ENCODE data around the gene ALG9.

Gene ALG9

GRCh38 chr11:111765984-111766833 is 105.2 kb downstream of the ALG9 start, which contains the start of gene PPP2R1B:
TSS of gene PPP2R1B (minus strand) at chr11:111766389. CDS start at chr11:111766361, 28 bp downstream.
- peak; percentile 50 to 64 (median 55) for DNase-seq (ENCODE audit: low read depth in 3 of 3)

DNA sequence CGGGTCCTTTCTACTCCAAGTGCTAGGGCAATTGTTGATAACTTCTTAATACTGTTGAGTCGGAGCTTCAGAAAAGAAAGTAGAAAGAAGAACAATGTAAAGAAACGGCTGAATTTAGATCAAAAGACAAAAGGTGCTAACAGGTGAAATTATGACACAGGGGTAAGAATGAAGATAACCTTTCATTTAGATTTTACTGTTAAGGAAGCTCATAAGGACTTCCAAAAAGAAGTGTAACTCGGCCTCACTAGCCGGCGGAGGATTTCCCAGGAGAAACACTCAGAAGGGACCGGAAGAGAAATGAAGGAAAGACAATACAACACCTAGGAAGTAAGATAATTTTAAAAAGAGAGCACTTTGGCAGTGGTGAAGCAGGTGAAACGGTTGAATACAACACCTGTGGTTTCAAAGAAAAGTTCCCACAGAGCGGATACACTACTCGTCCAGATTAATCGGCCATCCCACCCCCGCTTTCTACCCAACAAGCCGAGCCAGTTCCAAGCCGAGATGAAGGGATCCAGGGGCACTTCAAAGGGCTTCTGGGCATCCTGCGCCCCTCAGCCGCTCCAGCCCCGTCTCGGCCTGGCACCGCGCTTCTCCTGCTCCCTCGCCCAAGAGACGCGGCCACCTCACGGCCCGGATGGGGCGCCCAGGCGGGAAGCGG is 105.9 kb downstream of the ALG9 start:
- no peak for DNase-seq (ENCODE audit: low read depth in 3 of 3)

DNA sequence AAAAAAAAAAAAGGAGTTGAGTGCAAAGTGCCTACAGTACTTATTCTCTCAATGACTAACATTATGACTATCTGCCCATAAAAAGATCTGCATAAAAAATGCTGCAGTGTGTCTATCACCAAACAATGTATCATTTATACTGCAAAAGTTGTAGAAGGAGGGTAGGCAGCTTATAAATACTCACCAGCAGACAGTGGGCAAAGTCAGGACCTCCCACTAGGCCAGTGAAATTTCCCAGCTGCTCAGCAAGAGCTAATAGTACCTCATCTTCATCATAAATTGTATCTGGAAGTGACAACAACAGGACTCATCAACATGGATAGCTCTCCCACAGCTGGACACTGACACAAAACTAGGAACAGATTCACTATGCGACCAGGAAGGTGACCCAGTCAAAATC is 106.8 kb downstream of the ALG9 start:
- DNase-seq (ENCODE audit: low read depth in 3 of 3) = no peak

DNA sequence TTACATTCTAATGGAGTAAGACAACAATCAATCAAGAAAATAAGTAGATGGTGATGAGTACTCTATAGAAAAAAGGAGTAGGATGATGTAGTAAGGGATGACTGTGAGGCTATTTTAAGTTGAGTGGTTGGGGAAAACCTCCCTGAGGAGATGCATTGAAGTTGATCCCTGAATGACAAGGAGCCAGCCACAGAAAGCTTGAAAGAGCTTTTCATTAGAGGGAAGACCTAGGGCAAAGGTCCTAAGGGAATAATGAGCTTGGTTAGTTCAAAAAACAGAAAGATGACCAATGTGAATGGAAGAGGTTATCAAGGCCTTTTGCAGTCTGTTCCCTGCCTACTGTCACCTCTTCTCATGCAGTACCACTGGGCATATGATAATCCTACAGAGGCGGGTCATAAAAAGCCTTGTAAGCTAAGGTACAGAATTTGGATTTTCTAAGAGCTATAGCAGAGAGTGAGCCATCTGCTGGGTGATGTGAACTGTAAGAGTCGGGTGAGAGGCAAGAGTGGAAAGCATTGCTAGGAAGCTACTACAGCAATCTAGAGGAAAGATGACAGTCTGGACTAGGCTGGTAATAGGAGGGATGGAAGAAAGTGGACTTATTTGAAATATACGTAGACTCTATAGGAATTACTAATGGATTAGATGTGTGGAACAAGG is 108.3 kb downstream of the ALG9 start:
- DNase-seq (ENCODE audit: low read depth in 3 of 3) = no peak

DNA sequence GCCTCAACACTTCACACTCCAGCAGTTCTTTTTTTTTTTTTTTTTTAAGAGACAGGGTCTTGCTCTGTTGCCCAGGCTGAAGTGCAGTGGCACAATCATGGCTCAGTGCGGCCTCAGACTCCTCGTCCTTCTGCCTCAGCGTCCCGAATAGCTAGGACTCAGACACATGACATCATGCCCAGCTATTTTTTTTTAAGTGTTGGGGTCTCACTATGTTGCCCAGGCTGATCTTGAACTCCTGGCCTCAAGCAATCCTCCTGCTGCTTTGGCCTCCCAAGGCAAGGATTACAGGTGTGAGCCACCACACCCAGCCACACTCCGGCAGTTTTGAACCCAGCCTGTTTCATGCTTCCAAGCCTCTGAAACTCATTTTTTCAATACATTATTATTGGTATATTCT is 108.9 kb downstream of the ALG9 start:
- no peak for DNase-seq (ENCODE audit: low read depth in 3 of 3)

DNA sequence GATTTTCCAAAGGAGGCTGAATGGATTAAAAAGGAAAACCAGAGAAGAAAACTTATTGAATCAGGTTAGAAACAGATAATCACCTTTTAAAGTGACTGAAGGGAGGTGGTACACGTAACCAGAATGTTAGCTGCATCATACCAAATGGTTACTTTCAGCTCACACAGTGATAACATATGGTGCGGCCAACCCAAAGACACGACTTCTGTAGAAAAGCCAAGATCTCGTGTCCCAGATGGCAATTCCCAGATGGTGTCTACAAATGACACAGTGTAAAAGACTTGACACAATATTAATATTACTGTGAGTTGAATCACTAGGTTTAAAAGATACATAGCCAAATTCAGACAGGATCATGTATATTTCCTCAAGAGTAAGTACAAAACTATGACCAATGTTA is 110.3 kb downstream of the ALG9 start:
- DNase-seq (ENCODE audit: low read depth in 3 of 3) = no peak

GRCh38 chr11:111759778-111760407 is 111.5 kb downstream of the ALG9 start:
- no peak for DNase-seq (ENCODE audit: low read depth in 3 of 3)

DNA sequence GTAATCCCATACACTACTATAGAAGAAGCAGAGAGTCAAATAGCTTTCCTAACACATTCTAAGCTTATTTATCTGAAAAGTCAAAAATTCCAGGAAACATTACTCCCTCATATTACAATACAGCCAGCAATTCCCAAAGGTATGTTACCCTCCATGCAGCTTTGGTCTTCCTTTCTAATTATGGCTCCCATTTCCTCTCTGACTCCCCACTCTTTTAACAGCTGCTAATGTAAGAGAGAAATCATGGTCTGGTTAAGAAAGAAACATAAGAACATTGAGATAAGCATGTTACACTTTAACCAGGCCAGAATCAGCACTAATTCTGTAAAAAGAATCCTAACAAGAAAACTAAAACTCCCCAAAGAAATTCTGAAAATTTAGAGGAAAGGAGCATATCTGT is 112.0 kb downstream of the ALG9 start:
- DNase-seq (ENCODE audit: low read depth in 3 of 3) = no peak

DNA sequence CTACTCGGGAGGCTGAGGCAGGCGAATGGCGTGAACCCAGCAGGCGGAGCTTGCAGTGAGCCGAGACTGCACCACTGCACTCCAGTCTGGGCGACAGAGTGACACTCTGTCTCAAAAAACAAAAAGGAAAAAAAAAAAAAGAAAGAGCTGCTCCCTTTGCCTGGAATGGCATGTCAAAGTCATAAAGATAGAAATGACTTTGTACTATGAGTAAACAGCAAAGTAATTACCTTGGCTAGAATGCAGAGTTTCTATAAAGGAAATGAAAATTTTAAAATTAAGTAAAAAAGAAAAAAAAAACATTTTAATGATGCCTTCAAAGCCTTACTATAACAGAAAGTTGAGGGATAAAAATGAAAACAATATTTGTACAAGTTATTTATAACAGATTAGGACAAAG is 115.3 kb downstream of the ALG9 start:
- no peak for DNase-seq (ENCODE audit: low read depth in 3 of 3)

DNA sequence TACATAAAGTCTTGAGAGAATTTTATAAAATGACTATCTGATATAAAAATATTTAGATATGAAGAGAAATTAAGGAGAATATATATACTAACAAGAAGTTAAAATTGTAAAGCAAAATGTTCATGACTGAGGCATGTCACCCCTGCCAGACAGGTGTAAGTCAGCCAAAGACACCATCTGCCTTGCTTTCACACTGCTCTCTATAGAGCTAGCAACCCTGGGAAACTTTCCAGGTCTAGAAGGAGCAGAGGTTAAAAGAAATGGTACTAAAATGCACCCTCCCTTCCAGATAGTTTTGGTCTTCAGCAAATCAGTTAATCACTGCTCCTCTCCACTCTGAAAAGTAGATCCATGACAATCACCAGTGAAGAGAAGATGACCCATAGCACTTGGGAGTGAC is 121.7 kb downstream of the ALG9 start:
- DNase-seq (ENCODE audit: low read depth in 3 of 3) = no peak

DNA sequence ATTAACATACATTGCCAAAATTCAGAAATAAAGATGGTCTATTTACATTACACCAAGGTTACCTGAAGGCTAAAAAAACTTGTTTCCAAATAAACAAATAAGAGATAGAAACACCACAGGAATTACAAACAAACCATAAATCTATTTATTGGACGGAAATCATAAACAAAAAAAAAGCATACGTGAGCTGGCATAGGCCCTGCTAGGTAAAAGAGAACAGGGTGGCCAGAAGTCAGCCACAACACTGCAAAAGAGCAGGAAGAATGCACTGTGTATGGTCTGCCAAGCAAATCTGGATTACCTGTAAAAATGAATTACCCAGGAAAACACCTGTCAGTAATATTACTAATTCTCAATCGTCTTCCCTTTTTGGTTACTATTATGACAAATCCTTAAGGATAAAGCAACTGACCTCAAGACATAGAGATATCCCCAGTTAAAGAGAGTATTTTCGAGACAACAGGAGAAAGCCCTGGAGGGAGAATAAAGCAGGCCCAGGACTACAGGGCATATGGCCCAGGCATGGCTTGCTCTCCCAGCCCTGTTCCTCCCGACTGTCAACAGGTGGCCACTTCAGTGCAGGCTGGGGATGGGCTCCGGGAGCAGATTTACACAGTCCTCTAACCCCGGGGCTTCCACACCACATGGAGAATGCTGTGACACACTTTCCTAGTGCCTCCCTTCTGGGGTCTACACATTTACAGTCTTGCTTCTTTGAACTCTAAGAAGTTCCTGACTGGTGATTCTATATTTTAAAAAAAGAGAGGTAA is 123.2 kb downstream of the ALG9 start:
- no peak for DNase-seq (ENCODE audit: low read depth in 3 of 3)

GRCh38 chr11:111745719-111746504 is 125.5 kb downstream of the ALG9 start:
- no peak for DNase-seq (ENCODE audit: low read depth in 3 of 3)

DNA sequence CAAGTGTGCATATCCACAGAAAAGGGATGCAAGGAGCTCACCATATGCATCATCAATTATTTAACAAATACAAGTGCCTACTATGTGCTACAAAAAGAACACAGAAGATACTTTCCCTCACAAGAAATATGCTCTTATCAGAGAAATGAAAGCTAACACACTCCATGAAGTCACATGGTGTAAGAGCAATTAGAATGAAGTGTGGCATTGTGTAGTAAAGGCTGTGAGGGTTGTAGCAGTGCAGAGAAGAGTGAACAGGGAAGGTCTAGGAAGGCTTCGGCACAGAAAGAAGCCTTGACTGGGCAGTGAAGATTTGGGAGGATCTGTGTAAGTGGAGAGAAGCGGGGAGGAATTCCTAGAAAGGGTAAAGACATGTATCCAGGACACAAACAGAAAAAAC is 127.7 kb downstream of the ALG9 start:
- no peak for DNase-seq (ENCODE audit: low read depth in 3 of 3)

DNA sequence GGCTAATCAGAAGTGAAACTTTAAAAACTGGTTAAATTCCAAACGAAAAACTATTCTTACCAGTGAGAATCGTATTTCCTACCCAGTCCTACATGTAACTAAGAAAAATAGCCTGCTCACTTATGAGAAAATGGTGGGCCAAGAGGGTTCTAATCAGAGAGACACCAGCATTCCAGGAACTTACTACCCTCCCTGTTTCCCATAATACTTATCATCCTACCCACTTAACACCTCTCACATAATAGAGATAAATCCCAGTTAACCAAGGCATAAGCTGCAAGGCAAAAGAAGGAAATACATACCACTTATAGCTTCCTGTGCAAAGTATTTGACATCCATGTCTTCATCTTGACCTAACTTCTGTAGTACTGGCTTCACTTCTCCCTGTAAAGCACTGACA is 129.6 kb downstream of the ALG9 start:
- DNase-seq (ENCODE audit: low read depth in 3 of 3) = no peak

- no peak for DNase-seq (ENCODE audit: low read depth in 3 of 3)
These were observed 132.1 kb downstream of the ALG9 start for GRCh38 chr11:111739299-111739698.

DNA sequence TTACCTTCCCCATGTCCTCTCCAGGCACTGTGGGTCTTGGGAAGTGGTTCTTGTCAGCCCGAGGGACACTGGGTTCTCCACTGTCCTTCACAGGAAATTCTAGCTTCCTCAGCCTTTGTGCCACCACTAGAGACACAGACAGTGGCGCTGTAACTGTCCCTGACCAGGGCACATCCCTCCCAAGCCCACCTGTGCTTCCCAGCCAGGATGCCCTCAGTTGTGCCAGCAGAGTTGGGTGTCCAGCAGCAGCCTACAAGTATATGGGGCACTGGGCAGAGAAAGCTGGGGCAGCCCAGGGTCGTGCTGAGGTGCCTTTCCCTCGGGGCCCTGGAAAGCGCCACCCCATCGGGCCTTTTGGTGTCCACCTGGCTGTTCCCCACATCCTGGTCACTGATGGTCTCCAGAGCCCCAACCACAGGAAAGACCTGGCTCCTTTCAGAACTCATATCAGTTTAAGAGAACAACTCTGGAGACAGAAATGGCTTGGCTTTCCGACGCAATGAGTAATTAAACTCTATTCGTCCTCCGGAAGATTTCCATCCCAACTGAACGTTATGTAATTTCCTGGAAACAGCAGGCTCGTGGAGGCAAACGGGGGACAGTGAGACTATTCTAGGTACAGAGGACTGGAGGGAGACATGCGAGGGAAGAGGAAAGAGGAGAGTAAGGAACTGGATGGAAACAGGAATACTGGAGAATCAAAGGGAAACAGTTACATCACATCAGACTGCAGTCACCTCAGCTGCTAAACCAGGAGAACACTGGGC is 133.8 kb downstream of the ALG9 start:
- no peak for DNase-seq (ENCODE audit: low read depth in 3 of 3)

- no peak for DNase-seq (ENCODE audit: low read depth in 3 of 3)
These were observed 134.5 kb downstream of the ALG9 start for GRCh38 chr11:111736621-111737443.

Data from stimulated activated CD4-positive, alpha-beta T cell treated with anti-CD3 and anti-CD28 coated beads, TNF-alpha, amount 100 ng/mL, for 4 hours (primary cell).